K562 (cell line): ENCODE measurements around the gene HNRNPA3. TPM values are rescaled to one million over a fixed set of nuclear protein-coding genes. Genes with fewer than 3 reads are reported as not detected.

Experiments
- DNMT1 ChIP-seq: fragments of 450-650 bp; IDR thresholded peaks from 2 replicates; pipeline ENCODE4 v1.6.1; 2016; ENCODE audit warnings: antibody characterized with exemption, mild to moderate bottlenecking
- ELF1 ChIP-seq: fragments of 200-800 bp; sonication (Bioruptor generic); IDR thresholded peaks from 2 replicates; pipeline ENCODE4 v1.6.1; 2016; ENCODE audit warnings: missing genetic modification characterization, missing compliant biosample characterization
- HMG20B ChIP-seq: fragments of 250-450 bp; sonication (Bioruptor Pico); IDR thresholded peaks from 2 replicates; pipeline ENCODE4 v1.5.0; 2021; ENCODE audit warnings: mild to moderate bottlenecking
- HNRNPH1 ChIP-seq: fragments of 200-400 bp; formaldehyde crosslinking; optimal IDR thresholded peaks from 2 replicates; pipeline ENCODE3; 2017; ENCODE audit warnings: low read depth, mild to moderate bottlenecking, low read length, moderate library complexity
- HNRNPK ChIP-seq: fragments of 200-400 bp; formaldehyde crosslinking; IDR thresholded peaks from one replicate; pipeline ENCODE4 v1.6.1; 2018; ENCODE audit warnings: mild to moderate bottlenecking, low read depth, low read length; ENCODE audit not compliant: poor library complexity, severe bottlenecking
- KDM5B ChIP-seq: fragments of 200-600 bp; sonication (generic); IDR thresholded peaks from 2 replicates; pipeline ENCODE4 v1.6.1; 2012; ENCODE audit warnings: low read depth, mild to moderate bottlenecking, moderate library complexity, low read length, control low read depth, inconsistent platforms; ENCODE audit not compliant: insufficient replicate concordance
- LCOR ChIP-seq: sonication (generic); formaldehyde crosslinking; IDR thresholded peaks from 2 replicates; pipeline ENCODE4 v1.8.0; 2022; ENCODE audit warnings: mild to moderate bottlenecking, missing genetic modification reagents
- MED1 ChIP-seq: sonication (generic); formaldehyde crosslinking; IDR thresholded peaks from 2 replicates; pipeline ENCODE4 v1.8.1; 2023; ENCODE audit warnings: missing genetic modification reagents, borderline replicate concordance
- NEUROD1 ChIP-seq: fragments of 150-350 bp; IDR thresholded peaks from 2 replicates; pipeline ENCODE4 v1.6.1; 2014; ENCODE audit warnings: borderline replicate concordance, low read length, low read depth; ENCODE audit not compliant: partially characterized antibody
- OTX1 ChIP-seq: fragments of 450-650 bp; formaldehyde crosslinking; IDR thresholded peaks from 2 replicates; pipeline ENCODE4 v1.4.0; 2022; ENCODE audit warnings: mild to moderate bottlenecking
- PCBP2 ChIP-seq: fragments of 200-400 bp; formaldehyde crosslinking; IDR thresholded peaks from 2 replicates; pipeline ENCODE4 v1.6.1; 2018; ENCODE audit warnings: low read length, low read depth, mild to moderate bottlenecking, moderate library complexity; ENCODE audit not compliant: poor library complexity, severe bottlenecking
- PML ChIP-seq: IDR thresholded peaks from 2 replicates; pipeline ENCODE4 v1.6.1; 2012; ENCODE audit warnings: low read length, inconsistent platforms
- PURB ChIP-seq: sonication (generic); formaldehyde crosslinking; IDR thresholded peaks from 2 replicates; pipeline ENCODE4 v1.9.0; 2021; ENCODE audit warnings: low read depth, mild to moderate bottlenecking, missing genetic modification reagents
- ZNF354B ChIP-seq: fragments of 250-450 bp; sonication (Bioruptor Pico); IDR thresholded peaks from 2 replicates; pipeline ENCODE4 v1.4.0; 2020
- ZNF644 ChIP-seq: fragments of 200-800 bp; sonication (Bioruptor generic); IDR thresholded peaks from 2 replicates; pipeline ENCODE4 v1.6.1; 2016; ENCODE audit warnings: low read depth, missing genetic modification characterization, missing compliant biosample characterization
- ZNF780A ChIP-seq: fragments of 250-450 bp; sonication (Bioruptor Pico); IDR thresholded peaks from 2 replicates; pipeline ENCODE4 v1.5.0; 2021; ENCODE audit warnings: mild to moderate bottlenecking
- ZSCAN32 ChIP-seq: fragments of 450-650 bp; formaldehyde crosslinking; IDR thresholded peaks from 2 replicates; pipeline ENCODE4 v1.4.0; 2020; ENCODE audit warnings: mild to moderate bottlenecking, moderate library complexity
- polyA plus RNA-seq, 8 experiments: library from polyadenylated mRNA; depleted of rRNA in 4 of 8; stranded (reverse) in 5 of 8; unstranded in 3 of 8; fragments of >200 nt; fragmentation: Nextera tagmentation in 2 of 8; fragmentation: Illumina TruSeq in 1 of 8; extraction: Ambion mirVana in 2 of 8; extraction: Trizol in 1 of 8; gene quantifications; 2 replicates each; pipeline versions ENCODE4 v1.2.1 to v1.2.3, GENCODE V29; 2011 to 2014; ENCODE audit warnings: inconsistent platforms in 1 of 8, missing spikeins in 1 of 8
- total RNA-seq, 7 experiments: library from RNA; depleted of rRNA in 6 of 7; stranded (reverse); fragments of >200 nt in 6 of 7; fragmentation: Illumina TruSeq in 2 of 7; extraction: Trizol in 2 of 7; gene quantifications; 2 replicates each; pipeline versions ENCODE4 v1.2.1 to v1.2.3, GENCODE V29; 2011 to 2021; ENCODE audit warnings: low replicate concordance in 1 of 7
- TF ChIP-seq, protein P1 (sequence below), 2 experiments: fragments of 450-650 bp; IDR thresholded peaks; 2 replicates each; pipeline ENCODE4 v1.6.1; 2016
- TF ChIP-seq, protein P2 (sequence below): fragments of 150-350 bp; conservative IDR thresholded peaks from 2 replicates; pipeline ENCODE4 v1.6.1; 2014; ENCODE audit warnings: low read length
- TF ChIP-seq, protein P3 (sequence below): fragments of 250-450 bp; sonication (Bioruptor Pico); IDR thresholded peaks from 2 replicates; pipeline ENCODE4 v1.4.0; 2020; ENCODE audit warnings: mild to moderate bottlenecking, moderate library complexity
- TF ChIP-seq, protein P4 (sequence below): fragments of 250-450 bp; sonication (Bioruptor Pico); IDR thresholded peaks from 2 replicates; pipeline ENCODE4 v1.6.1; 2021; ENCODE audit warnings: mild to moderate bottlenecking

Gene HNRNPA3
- total and polyA plus RNA-seq, 9 of the 15 experiments (the other 6 are each of a cell fraction or from before 2014, with no cell fraction given) = 72.8 to 428 (median 192) TPM

DNA sequence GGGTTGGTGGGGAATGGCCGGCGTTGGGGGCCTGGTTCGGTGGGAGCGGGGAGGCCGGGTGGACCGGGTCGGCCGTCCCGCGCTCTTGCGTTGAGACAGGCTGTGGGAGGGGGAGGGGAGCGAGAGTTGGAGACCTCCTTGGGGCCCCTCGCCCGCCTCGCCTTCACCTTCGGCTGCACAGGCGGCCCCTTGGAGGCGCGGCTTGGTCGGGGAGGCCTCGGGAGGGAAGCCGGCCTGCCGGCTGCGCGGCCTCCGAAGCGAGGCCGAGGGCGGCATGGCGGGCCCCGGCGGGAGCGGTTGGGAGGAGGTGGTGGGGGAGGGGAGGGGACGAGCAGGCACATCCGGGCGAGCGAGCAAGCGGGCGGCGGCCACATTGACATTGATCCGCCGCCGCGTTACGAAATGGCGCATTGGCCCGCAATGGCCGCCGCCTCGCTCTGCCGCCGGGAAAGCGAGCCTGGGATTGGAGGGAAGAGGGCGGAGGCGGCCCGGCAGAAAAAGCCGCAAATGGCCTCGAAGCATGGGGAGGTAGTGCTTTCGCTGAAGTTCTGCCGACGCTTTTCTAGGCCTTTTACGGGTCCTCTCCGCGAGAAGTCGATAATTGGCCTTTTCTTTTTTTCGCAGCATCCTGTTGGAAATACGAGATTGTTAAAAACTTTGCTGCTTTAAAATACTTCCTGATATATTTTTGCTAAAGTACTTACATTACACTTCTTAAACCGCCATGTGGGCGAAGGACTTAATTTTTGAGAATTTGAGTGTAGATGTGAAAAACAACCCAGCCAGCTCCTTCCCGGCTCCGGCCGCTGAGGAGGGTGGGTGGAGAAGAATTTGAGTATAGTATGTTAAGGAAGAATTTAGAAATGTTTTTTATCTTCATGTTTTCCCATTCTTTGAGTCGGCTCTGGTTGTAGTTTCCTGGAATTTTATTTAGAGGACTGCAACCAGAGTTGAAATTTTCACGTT lies 580 bp downstream of the HNRNPA3 start (continued):
- TF ChIP-seq, protein P1, sequence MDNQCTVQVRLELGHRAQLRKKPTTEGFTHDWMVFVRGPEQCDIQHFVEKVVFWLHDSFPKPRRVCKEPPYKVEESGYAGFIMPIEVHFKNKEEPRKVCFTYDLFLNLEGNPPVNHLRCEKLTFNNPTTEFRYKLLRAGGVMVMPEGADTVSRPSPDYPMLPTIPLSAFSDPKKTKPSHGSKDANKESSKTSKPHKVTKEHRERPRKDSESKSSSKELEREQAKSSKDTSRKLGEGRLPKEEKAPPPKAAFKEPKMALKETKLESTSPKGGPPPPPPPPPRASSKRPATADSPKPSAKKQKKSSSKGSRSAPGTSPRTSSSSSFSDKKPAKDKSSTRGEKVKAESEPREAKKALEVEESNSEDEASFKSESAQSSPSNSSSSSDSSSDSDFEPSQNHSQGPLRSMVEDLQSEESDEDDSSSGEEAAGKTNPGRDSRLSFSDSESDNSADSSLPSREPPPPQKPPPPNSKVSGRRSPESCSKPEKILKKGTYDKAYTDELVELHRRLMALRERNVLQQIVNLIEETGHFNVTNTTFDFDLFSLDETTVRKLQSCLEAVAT (IDR thresholded peaks at IDR 0.05) = peak; percentile 11 to 81; a peak in 2 of 4 replicates
- TF ChIP-seq PCBP2 (peak; percentile 94), OTX1 (CRISPR knock-in tag) (peak; percentile 58; the same call in 1 of the 2 replicates), PML (peak; percentile 2; the same call in 1 of the 2 replicates), ZSCAN32 (CRISPR knock-in tag) (no peak; the same call in 1 of the 2 replicates), ZNF780A (CRISPR knock-in tag) (no peak), HMG20B (CRISPR knock-in tag) (no peak), ZNF354B (CRISPR knock-in tag) (no peak), PURB (CRISPR knock-in tag) (no peak), HNRNPK (peak; percentile 99), DNMT1 (no peak), ZNF644 (tag) (peak; percentile 88), MED1 (no peak), LCOR (no peak), HNRNPH1 (peak; percentile 85), ELF1 (tag) (peak; percentile 77), NEUROD1 (peak; percentile 47), KDM5B (no peak)
- TF ChIP-seq, protein P2, sequence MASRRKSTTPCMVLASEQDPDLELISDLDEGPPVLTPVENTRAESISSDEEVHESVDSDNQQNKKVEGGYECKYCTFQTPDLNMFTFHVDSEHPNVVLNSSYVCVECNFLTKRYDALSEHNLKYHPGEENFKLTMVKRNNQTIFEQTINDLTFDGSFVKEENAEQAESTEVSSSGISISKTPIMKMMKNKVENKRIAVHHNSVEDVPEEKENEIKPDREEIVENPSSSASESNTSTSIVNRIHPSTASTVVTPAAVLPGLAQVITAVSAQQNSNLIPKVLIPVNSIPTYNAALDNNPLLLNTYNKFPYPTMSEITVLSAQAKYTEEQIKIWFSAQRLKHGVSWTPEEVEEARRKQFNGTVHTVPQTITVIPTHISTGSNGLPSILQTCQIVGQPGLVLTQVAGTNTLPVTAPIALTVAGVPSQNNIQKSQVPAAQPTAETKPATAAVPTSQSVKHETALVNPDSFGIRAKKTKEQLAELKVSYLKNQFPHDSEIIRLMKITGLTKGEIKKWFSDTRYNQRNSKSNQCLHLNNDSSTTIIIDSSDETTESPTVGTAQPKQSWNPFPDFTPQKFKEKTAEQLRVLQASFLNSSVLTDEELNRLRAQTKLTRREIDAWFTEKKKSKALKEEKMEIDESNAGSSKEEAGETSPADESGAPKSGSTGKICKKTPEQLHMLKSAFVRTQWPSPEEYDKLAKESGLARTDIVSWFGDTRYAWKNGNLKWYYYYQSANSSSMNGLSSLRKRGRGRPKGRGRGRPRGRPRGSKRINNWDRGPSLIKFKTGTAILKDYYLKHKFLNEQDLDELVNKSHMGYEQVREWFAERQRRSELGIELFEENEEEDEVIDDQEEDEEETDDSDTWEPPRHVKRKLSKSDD = peak; percentile 62; the same call in 1 of the 2 replicates
- TF ChIP-seq, protein P3, sequence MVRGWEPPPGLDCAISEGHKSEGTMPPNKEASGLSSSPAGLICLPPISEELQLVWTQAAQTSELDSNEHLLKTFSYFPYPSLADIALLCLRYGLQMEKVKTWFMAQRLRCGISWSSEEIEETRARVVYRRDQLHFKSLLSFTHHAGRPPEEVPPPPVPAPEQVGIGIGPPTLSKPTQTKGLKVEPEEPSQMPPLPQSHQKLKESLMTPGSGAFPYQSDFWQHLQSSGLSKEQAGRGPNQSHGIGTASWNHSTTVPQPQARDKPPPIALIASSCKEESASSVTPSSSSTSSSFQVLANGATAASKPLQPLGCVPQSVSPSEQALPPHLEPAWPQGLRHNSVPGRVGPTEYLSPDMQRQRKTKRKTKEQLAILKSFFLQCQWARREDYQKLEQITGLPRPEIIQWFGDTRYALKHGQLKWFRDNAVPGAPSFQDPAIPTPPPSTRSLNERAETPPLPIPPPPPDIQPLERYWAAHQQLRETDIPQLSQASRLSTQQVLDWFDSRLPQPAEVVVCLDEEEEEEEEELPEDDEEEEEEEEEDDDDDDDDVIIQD (CRISPR knock-in tag) = no peak
- TF ChIP-seq, protein P4, sequence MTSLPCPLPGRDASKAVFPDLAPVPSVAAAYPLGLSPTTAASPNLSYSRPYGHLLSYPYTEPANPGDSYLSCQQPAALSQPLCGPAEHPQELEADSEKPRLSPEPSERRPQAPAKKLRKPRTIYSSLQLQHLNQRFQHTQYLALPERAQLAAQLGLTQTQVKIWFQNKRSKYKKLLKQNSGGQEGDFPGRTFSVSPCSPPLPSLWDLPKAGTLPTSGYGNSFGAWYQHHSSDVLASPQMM (CRISPR knock-in tag) = no peak
